H1 (cell line): ENCODE results near the gene SH3TC2. TPM values are rescaled to one million over a fixed set of nuclear protein-coding genes. Genes with fewer than 3 reads are reported as not detected.

Source experiments
- EZH2 ChIP-seq: fragments of 200-600 bp; sonication (generic); IDR thresholded peaks from 2 replicates; pipeline ENCODE4 v1.7.1; 2012; ENCODE audit warnings: low read depth, mild to moderate bottlenecking, moderate library complexity, low read length, inconsistent platforms; ENCODE audit not compliant: severe bottlenecking
- PHF8 ChIP-seq: fragments of 200-600 bp; sonication (generic); conservative IDR thresholded peaks from 2 replicates; pipeline ENCODE4 v1.7.1; 2012; ENCODE audit warnings: low read depth, mild to moderate bottlenecking, inconsistent platforms, low read length, moderate library complexity
- SRF ChIP-seq: IDR thresholded peaks from 2 replicates; pipeline ENCODE4 v1.6.1; 2011; ENCODE audit warnings: mild to moderate bottlenecking, low read depth, low read length, moderate library complexity
- polyA plus RNA-seq, 7 experiments: library from polyadenylated mRNA; depleted of rRNA in 3 of 7; stranded (reverse) in 5 of 7; unstranded in 2 of 7; fragments of >200 nt in 5 of 7; fragments of 200-250 nt in 2 of 7; gene quantifications; 1 replicate in 5 of 7; 2 replicates in 1 of 7; 4 replicates in 1 of 7; pipeline versions ENCODE4 v1.2.1 to v1.2.3, GENCODE V29; 2011 to 2013; ENCODE audit warnings: missing spikeins in 2 of 7, mixed read lengths in 2 of 7
- total RNA-seq: library from RNA; stranded (reverse); fragmentation: NEBNext Ultra II Directional; extraction: Animal tissue kit (Norgen Biotek cat#: 25700); gene quantifications from 2 replicates; pipeline ENCODE4 v1.2.1, GENCODE V29; 2021

SH3TC2 gene
- total and polyA plus RNA-seq, 2 of the 8 experiments (the other 6 are each of a cell fraction or from before 2014, with no cell fraction given): 0.11 to 0.80 TPM

DNA sequence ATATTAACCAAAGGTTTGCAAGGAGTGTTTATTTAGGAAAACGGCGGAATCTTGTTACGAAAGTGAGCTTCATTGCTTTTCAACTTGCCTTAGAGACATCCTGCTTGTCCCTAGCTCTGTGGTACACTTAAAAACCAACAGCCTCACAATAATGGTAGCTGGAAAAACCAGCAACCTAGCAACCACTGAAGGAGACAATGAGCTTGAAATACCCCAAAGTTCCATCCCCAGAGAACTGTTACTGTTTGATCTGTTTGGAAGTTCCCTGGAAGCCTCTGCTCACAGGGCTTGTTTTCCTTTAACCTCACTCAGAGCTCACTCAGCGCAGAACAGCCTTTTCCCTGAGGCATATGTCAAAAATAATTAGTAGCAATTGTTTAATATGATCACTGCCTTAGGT, 43.2 kb downstream of the SH3TC2 start (continued):
- TF ChIP-seq EZH2: no peak
- TF ChIP-seq PHF8: no peak
- no peak for TF ChIP-seq SRF
